Measurements from ENCODE around the gene BMP6.

BMP6 gene

GRCh38 chr6:7725849-7726415 lies at the start of gene BMP6:
BMP6 (plus strand) TSS chr6:7726099; CDS start chr6:7726956, 857 bp downstream.
- peak within 1 kb of the TSS; percentile 33 for H3K4me3 ChIP-seq
- in situ Hi-C loops (cut with MboI; ENCODE audit: low sequenced_read_pairs) = loop anchor here (10.0 kb wide), 2 partner anchors 179 to 279 kb away; no protein-coding TSS in a partner anchor

GRCh38 chr6:7677229-7677628 lies 48.7 kb upstream of the BMP6 start:
- Histone ChIP-seq H3K4me1 (peaks cover 8% of the 10 kb centered on the region), H3K4me3 (no peak overlapping the region), H3K36me3 (replicated peaks) (no peaks in the 10 kb centered on the region), H3K27me3 (ENCODE audit: low read depth) (no peaks in the 10 kb centered on the region), H3K9me3 (no peaks in the 10 kb centered on the region)
- in situ Hi-C loops (cut with MboI; ENCODE audit: low sequenced_read_pairs) = no loop called here
- DNase-seq (ENCODE audit: low spot score in 2 of 2) = no peak

More at GRCh38 chr6:7725849-7726415, at the start of gene BMP6:
- DNase-seq (ENCODE audit: low spot score in 2 of 2) = peak; percentile 85 to 92
- Histone ChIP-seq H3K36me3 (replicated peaks) (no peaks in the 10 kb centered on the region), H3K27me3 (ENCODE audit: low read depth) (peaks cover 51% of the 10 kb centered on the region), H3K4me1 (no peaks in the 10 kb centered on the region), H3K9me3 (no peaks in the 10 kb centered on the region)

DNA sequence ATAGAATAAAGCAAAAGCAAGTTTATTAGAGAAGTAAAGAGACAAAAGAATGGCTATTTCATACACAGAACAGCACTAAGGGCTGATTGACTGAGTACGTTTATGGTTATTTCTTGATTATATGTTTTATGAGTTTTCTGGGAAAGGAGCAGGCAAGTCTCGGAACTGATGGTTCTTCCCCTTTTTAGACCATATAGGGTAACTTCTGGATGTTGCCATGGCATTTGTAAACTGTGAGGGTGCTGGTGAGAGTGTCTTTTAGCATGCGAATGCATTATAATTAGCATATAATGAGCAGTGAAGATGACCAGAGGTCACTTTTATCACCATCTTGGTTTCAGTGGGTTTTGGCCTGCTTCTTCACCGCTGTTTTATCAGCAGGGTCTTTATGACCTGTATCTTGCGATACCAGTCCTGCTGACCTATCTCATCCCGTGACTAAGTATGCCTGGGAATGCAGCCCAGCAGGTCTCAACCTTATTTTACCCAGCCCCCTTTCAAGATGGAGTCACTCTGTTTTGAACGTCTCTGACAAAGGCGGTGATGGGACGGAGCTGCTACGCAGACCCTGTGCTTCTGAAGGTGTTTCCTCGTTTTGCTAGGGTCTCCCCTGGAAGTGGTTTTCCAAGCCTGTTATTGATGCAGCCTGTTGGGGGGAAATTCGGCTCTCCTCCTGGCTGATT lies 45.4 kb upstream of the BMP6 start:
- no peaks in the 10 kb centered on the region for H3K9me3 ChIP-seq
- no peaks in the 10 kb centered on the region for H3K27me3 ChIP-seq (ENCODE audit: low read depth)
- H3K36me3 ChIP-seq (replicated peaks) = no peaks in the 10 kb centered on the region
- no peak for DNase-seq (ENCODE audit: low spot score in 2 of 2)
- H3K4me1 ChIP-seq = peaks cover 8% of the 10 kb centered on the region
- no peak overlapping the region for H3K4me3 ChIP-seq
- in situ Hi-C loops (cut with MboI; ENCODE audit: low sequenced_read_pairs) = no loop called here

DNA sequence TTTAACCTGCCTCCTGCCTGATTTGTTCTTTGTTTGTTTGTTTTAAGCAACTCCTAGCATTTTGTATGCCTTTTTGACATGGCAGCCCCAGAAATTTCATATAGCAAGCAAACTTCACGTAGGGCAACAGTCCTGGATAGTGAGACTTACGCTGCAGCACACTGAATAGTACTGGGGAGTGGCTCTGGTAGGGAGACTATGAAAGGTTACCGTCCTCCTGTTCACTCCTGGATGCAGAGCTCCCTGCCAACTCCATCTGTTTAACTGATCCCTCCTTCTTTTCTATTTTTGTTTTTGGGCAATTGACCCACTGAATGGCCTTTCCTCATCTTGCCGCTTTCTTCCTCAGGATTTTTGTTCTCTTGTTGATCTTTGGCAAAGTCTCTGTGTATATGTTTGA lies 44.5 kb upstream of the BMP6 start:
- Histone ChIP-seq H3K9me3 (no peaks in the 10 kb centered on the region), H3K27me3 (ENCODE audit: low read depth) (0 out of 2 replicates have a peak, but pooled peaks cover 2% of the 10 kb centered on the region), H3K36me3 (replicated peaks) (no peaks in the 10 kb centered on the region), H3K4me3 (no peak overlapping the region), H3K4me1 (peaks cover 8% of the 10 kb centered on the region)
- peak; percentile 15 to 23 for DNase-seq (ENCODE audit: low spot score in 2 of 2)
- in situ Hi-C loops (cut with MboI; ENCODE audit: low sequenced_read_pairs) = no loop called here

- H3K4me1 ChIP-seq = peaks cover 8% of the 10 kb centered on the region
- no peak for DNase-seq (ENCODE audit: low spot score in 2 of 2)
- H3K27me3 ChIP-seq (ENCODE audit: low read depth) = peaks cover 2% of the 10 kb centered on the region
- no peaks in the 10 kb centered on the region for H3K9me3 ChIP-seq
- no peaks in the 10 kb centered on the region for H3K36me3 ChIP-seq (replicated peaks)
- H3K4me3 ChIP-seq = no peak overlapping the region
- in situ Hi-C loops (cut with MboI; ENCODE audit: low sequenced_read_pairs) = no loop called here
These were observed 41.8 kb upstream of the BMP6 start for GRCh38 chr6:7684076-7684475.

DNA sequence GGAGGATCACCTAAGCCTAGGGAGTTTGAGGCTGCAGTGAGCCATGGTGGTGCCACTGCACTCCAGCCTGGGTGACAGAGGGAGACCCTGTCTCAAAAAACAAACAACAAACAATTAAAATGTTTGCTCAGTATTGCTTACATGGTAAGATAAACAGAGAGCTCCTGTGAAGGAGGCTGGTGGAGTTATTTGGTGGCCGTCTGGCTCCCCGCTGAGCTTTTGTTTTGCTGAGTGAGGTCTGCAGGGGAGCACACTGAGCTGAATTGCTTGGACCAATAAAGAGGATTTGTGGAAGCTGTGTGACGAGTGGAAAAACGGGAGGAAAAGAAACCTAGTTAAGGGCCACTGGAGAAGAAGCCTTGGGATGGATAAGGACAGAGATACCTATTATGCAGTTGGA lies 41.1 kb upstream of the BMP6 start:
- Histone ChIP-seq H3K36me3 (replicated peaks) (no peaks in the 10 kb centered on the region), H3K4me1 (peaks cover 8% of the 10 kb centered on the region), H3K4me3 (no peak overlapping the region), H3K27me3 (ENCODE audit: low read depth) (peaks cover 2% of the 10 kb centered on the region), H3K9me3 (no peaks in the 10 kb centered on the region)
- in situ Hi-C loops (cut with MboI; ENCODE audit: low sequenced_read_pairs) = no loop called here
- peak in 1 of 2 experiments; percentile 29 for DNase-seq (ENCODE audit: low spot score in 2 of 2)

GRCh38 chr6:7685276-7685675 lies 40.6 kb upstream of the BMP6 start:
- Histone ChIP-seq H3K4me1 (peaks cover 8% of the 10 kb centered on the region), H3K36me3 (replicated peaks) (no peaks in the 10 kb centered on the region), H3K4me3 (no peak overlapping the region), H3K27me3 (ENCODE audit: low read depth) (peaks cover 2% of the 10 kb centered on the region), H3K9me3 (no peaks in the 10 kb centered on the region)
- DNase-seq (ENCODE audit: low spot score in 2 of 2) = no peak
- in situ Hi-C loops (cut with MboI; ENCODE audit: low sequenced_read_pairs) = no loop called here

- H3K36me3 ChIP-seq (replicated peaks) = no peaks in the 10 kb centered on the region
- no peak for DNase-seq (ENCODE audit: low spot score in 2 of 2)
- in situ Hi-C loops (cut with MboI; ENCODE audit: low sequenced_read_pairs) = no loop called here
- no peak overlapping the region for H3K4me3 ChIP-seq
- H3K4me1 ChIP-seq = no peaks in the 10 kb centered on the region
- H3K9me3 ChIP-seq = no peaks in the 10 kb centered on the region
- H3K27me3 ChIP-seq (ENCODE audit: low read depth) = peaks cover 2% of the 10 kb centered on the region
These were observed 38.5 kb upstream of the BMP6 start for GRCh38 chr6:7687145-7688111.

DNA sequence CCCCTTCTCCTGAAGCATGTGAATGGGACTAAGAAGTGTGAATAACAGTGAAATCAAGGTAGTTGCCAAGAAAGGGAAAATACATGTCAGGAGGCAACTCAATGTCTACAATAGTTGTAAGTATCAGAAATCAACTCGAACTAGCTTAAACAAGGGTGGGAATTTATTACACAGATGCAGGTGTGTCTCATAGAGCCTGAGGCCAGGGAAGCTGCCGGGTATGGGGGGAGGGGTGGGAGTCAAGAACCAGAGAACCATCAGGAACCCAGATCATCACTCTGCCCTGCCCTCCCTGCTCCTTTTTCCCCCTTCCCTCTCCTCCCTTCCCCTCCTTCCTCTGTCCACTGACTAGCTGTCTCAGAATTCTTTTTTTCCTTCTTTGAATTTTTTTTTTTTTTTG lies 34.9 kb upstream of the BMP6 start:
- no peak for DNase-seq (ENCODE audit: low spot score in 2 of 2)
- Histone ChIP-seq H3K4me3 (no peak overlapping the region), H3K27me3 (ENCODE audit: low read depth) (peaks cover 2% of the 10 kb centered on the region), H3K9me3 (no peaks in the 10 kb centered on the region), H3K36me3 (replicated peaks) (no peaks in the 10 kb centered on the region), H3K4me1 (no peaks in the 10 kb centered on the region)
- in situ Hi-C loops (cut with MboI; ENCODE audit: low sequenced_read_pairs) = no loop called here

- H3K4me1 ChIP-seq = no peaks in the 10 kb centered on the region
- no peaks in the 10 kb centered on the region; the same call in none of the 2 replicates for H3K27me3 ChIP-seq (ENCODE audit: low read depth)
- in situ Hi-C loops (cut with MboI; ENCODE audit: low sequenced_read_pairs) = no loop called here
- no peaks in the 10 kb centered on the region for H3K9me3 ChIP-seq
- no peaks in the 10 kb centered on the region for H3K36me3 ChIP-seq (replicated peaks)
- DNase-seq (ENCODE audit: low spot score in 2 of 2) = no peak
- no peak overlapping the region for H3K4me3 ChIP-seq
These were observed 34.0 kb upstream of the BMP6 start for GRCh38 chr6:7691675-7692452.

GRCh38 chr6:7692453-7692784 lies 33.5 kb upstream of the BMP6 start:
- H3K4me3 ChIP-seq = no peak overlapping the region
- in situ Hi-C loops (cut with MboI; ENCODE audit: low sequenced_read_pairs) = no loop called here

GRCh38 chr6:7693827-7694226 lies 32.1 kb upstream of the BMP6 start:
- in situ Hi-C loops (cut with MboI; ENCODE audit: low sequenced_read_pairs) = no loop called here
- no peaks in the 10 kb centered on the region for H3K4me1 ChIP-seq
- no peaks in the 10 kb centered on the region for H3K27me3 ChIP-seq (ENCODE audit: low read depth)
- DNase-seq (ENCODE audit: low spot score in 2 of 2) = no peak
- H3K4me3 ChIP-seq = no peak overlapping the region
- no peaks in the 10 kb centered on the region for H3K9me3 ChIP-seq
- no peaks in the 10 kb centered on the region for H3K36me3 ChIP-seq (replicated peaks)

More at GRCh38 chr6:7692453-7692784, 33.5 kb upstream of the BMP6 start:
- DNase-seq (ENCODE audit: low spot score in 2 of 2) = no peak
- H3K27me3 ChIP-seq (ENCODE audit: low read depth) = no peaks in the 10 kb centered on the region; the same call in none of the 2 replicates
- H3K4me1 ChIP-seq = no peaks in the 10 kb centered on the region
- H3K36me3 ChIP-seq (replicated peaks) = no peaks in the 10 kb centered on the region
- no peaks in the 10 kb centered on the region for H3K9me3 ChIP-seq

DNA sequence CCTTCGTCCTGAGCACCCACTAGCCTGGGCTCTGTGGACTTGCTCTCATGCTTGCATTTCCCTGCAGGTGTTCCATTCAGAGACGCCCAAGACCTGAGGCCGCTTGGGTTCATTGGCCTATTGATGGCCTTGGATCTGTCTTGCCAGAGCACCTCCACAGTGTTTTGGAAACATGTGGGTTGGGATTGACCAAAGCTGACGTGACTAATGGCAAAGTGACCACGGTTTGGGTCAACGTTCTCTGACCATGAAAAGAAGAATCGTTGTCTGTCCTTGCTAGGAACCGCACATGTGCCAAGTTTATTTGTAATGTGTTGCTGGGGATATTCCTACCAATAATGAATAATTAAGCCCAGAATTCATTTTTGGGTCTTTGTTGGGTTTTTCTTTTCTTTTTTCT lies 29.8 kb upstream of the BMP6 start:
- Histone ChIP-seq H3K36me3 (replicated peaks) (no peaks in the 10 kb centered on the region), H3K4me3 (no peak overlapping the region), H3K27me3 (ENCODE audit: low read depth) (no peaks in the 10 kb centered on the region), H3K4me1 (no peaks in the 10 kb centered on the region), H3K9me3 (no peaks in the 10 kb centered on the region)
- in situ Hi-C loops (cut with MboI; ENCODE audit: low sequenced_read_pairs) = no loop called here
- DNase-seq (ENCODE audit: low spot score in 2 of 2) = no peak

All from HAP-1 (cell line).